Mesenchymal stem cell (in vitro differentiated cells and primary cell): ENCODE data around the gene DIS3L2.

Experiments
- DNase-seq: peaks from one replicate; pipeline ENCODE4 v3.0.0-alpha.2; 2013
- H2AFZ ChIP-seq: one replicate; pipeline ENCODE4 v1.6.1; 2013; ENCODE audit warnings: low read depth, mild to moderate bottlenecking, control low read depth, inconsistent platforms, low read length, moderate library complexity
- H2AK5ac ChIP-seq: 2 replicates; pipeline ENCODE4 v1.6.1; 2013; ENCODE audit warnings: low read length, moderate library complexity, mild to moderate bottlenecking, inconsistent platforms; ENCODE audit not compliant: severe bottlenecking
- H2BK120ac ChIP-seq: one replicate; pipeline ENCODE4 v1.6.1; 2013; ENCODE audit warnings: low read depth, mild to moderate bottlenecking, inconsistent platforms, low read length, moderate library complexity
- H2BK12ac ChIP-seq, 2 experiments: one replicate each; pipeline ENCODE4 v1.6.1; 2013; ENCODE audit warnings: inconsistent platforms in 2 of 2, low read length in 2 of 2, mild to moderate bottlenecking in 2 of 2, moderate library complexity in 2 of 2, control low read depth in 1 of 2
- H2BK15ac ChIP-seq: one replicate; pipeline ENCODE4 v1.6.1; 2013; ENCODE audit warnings: mild to moderate bottlenecking, low read depth, inconsistent platforms; ENCODE audit not compliant: poor library complexity, severe bottlenecking
- H2BK5ac ChIP-seq: 2 replicates; pipeline ENCODE4 v1.6.1; 2013; ENCODE audit warnings: low read depth, mild to moderate bottlenecking, low read length, control low read depth, inconsistent platforms; ENCODE audit not compliant: poor library complexity, severe bottlenecking
- H3K14ac ChIP-seq, 2 experiments: one replicate each; pipeline ENCODE4 v1.6.1; 2013; ENCODE audit warnings: inconsistent platforms in 2 of 2, low read length in 2 of 2, control low read depth in 1 of 2, mild to moderate bottlenecking in 1 of 2, moderate library complexity in 1 of 2
- H3K18ac ChIP-seq, 2 experiments: one replicate each; pipeline ENCODE4 v1.6.1; 2013; ENCODE audit warnings: inconsistent platforms in 2 of 2, low read length in 2 of 2, control low read depth in 1 of 2, low read depth in 1 of 2, mild to moderate bottlenecking in 1 of 2
- H3K23ac ChIP-seq, 2 experiments: one replicate each; pipeline ENCODE4 v1.6.1; 2013; ENCODE audit warnings: inconsistent platforms in 2 of 2, low read length in 2 of 2, mild to moderate bottlenecking in 2 of 2, moderate library complexity in 2 of 2, control low read depth in 1 of 2
- H3K27ac ChIP-seq: 2 replicates; pipeline ENCODE4 v1.5.1; 2013; ENCODE audit warnings: mild to moderate bottlenecking, moderate library complexity, low read length, control low read depth, inconsistent platforms; ENCODE audit not compliant: poor library complexity, severe bottlenecking
- H3K27me3 ChIP-seq, 2 experiments: 2 replicates each; pipeline versions ENCODE4 v1.6.1 to v1.7.0; 2013; ENCODE audit warnings: low read length in 2 of 2, mild to moderate bottlenecking in 2 of 2, moderate library complexity in 2 of 2, control low read depth in 1 of 2, inconsistent platforms in 1 of 2; ENCODE audit not compliant: control insufficient read depth in 1 of 2, insufficient read depth in 1 of 2
- H3K36me3 ChIP-seq, 2 experiments: 2 replicates each; pipeline versions ENCODE4 v1.6.1 to v1.7.0; 2013; ENCODE audit warnings: low read length in 2 of 2, control low read depth in 1 of 2, inconsistent platforms in 1 of 2, low read depth in 1 of 2, mild to moderate bottlenecking in 1 of 2; ENCODE audit not compliant: insufficient read depth in 2 of 2, control insufficient read depth in 1 of 2
- H3K4ac ChIP-seq, 2 experiments: one replicate each; pipeline ENCODE4 v1.6.1; 2013; ENCODE audit warnings: inconsistent platforms in 2 of 2, low read length in 2 of 2, mild to moderate bottlenecking in 2 of 2, moderate library complexity in 2 of 2, control low read depth in 1 of 2, low read depth in 1 of 2
- H3K4me1 ChIP-seq: 2 replicates; pipeline ENCODE4 v1.6.1; 2013; ENCODE audit warnings: low read depth, low read length, control low read depth; ENCODE audit not compliant: control insufficient read depth, insufficient read depth
- H3K4me2 ChIP-seq: 2 replicates; pipeline ENCODE4 v1.6.1; 2013; ENCODE audit warnings: low read length, mild to moderate bottlenecking, inconsistent platforms; ENCODE audit not compliant: poor library complexity, severe bottlenecking
- H3K4me3 ChIP-seq, 2 experiments: 2 replicates each; pipeline versions ENCODE4 v1.5.1 to v1.7.0; 2013; ENCODE audit warnings: low read length in 2 of 2, mild to moderate bottlenecking in 2 of 2, control low read depth in 1 of 2, low read depth in 1 of 2; ENCODE audit not compliant: insufficient read depth in 1 of 2
- H3K79me1 ChIP-seq: replicated peaks from 2 replicates; pipeline ENCODE4 v1.6.1; 2013; ENCODE audit warnings: mild to moderate bottlenecking, control low read depth, low read length, inconsistent platforms; ENCODE audit not compliant: poor library complexity, severe bottlenecking
- H3K9ac ChIP-seq: 2 replicates; pipeline ENCODE4 v1.7.0; 2013; ENCODE audit warnings: mild to moderate bottlenecking, low read length, moderate library complexity
- H3K9me3 ChIP-seq: 2 replicates; pipeline ENCODE4 v1.7.0; 2013; ENCODE audit warnings: mild to moderate bottlenecking, low read length; ENCODE audit not compliant: control insufficient read depth
- H4K8ac ChIP-seq: one replicate; pipeline ENCODE4 v1.6.1; 2013; ENCODE audit warnings: inconsistent platforms, mild to moderate bottlenecking, low read length, moderate library complexity
- H4K91ac ChIP-seq: one replicate; pipeline ENCODE4 v1.6.1; 2013; ENCODE audit warnings: mild to moderate bottlenecking, low read length, inconsistent platforms
- whole genome bisulfite sequencing: methylation state at CpG from one replicate; pipeline ENCODE4 v1.1.7; 2013; ENCODE audit warnings: mixed read lengths; 5-methylcytosine and 5-hydroxymethylcytosine counted together

The DIS3L2 gene

GRCh38 chr2:232292395-232293154 lies 331.1 kb downstream of the DIS3L2 start:
- no peak overlapping the region for H4K8ac ChIP-seq
- H4K91ac ChIP-seq, result no peak overlapping the region
- H3K4me2 ChIP-seq, result no peak overlapping the region
- no peak overlapping the region for H3K9ac ChIP-seq
- H3K27me3 ChIP-seq, result no peaks in the 10 kb centered on the region
- no peak overlapping the region for H2BK120ac ChIP-seq
- peak; percentile 63 for DNase-seq
- H2AFZ ChIP-seq, result no peak overlapping the region
- no peak overlapping the region for H3K4me3 ChIP-seq
- H2AK5ac ChIP-seq, result no peak overlapping the region
- WGBS, result 64% methylated on average over 9 of the region's 9 CpGs
- H3K79me1 ChIP-seq, result peaks cover 3% of the 10 kb centered on the region
- H2BK5ac ChIP-seq, result no peak overlapping the region
- no peak overlapping the region for H3K27ac ChIP-seq
- H3K36me3 ChIP-seq, result peaks cover 0 to 9% of the 10 kb centered on the region in 2 experiments
- no peak overlapping the region for H3K14ac ChIP-seq
- H2BK12ac ChIP-seq, result no peak overlapping the region
- no peaks in the 10 kb centered on the region for H3K9me3 ChIP-seq
- no peak overlapping the region for H2BK15ac ChIP-seq
- H3K4ac ChIP-seq, result no peak overlapping the region
- no peak overlapping the region for H3K18ac ChIP-seq
- peaks cover 11% of the 10 kb centered on the region for H3K4me1 ChIP-seq
- H3K23ac ChIP-seq, result no peak overlapping the region

- no peak overlapping the region for H2AFZ ChIP-seq
- no peak overlapping the region for H3K23ac ChIP-seq
- H3K27ac ChIP-seq, result no peak overlapping the region
- H3K9ac ChIP-seq, result no peak overlapping the region
- no peaks in the 10 kb centered on the region for H3K9me3 ChIP-seq
- H3K18ac ChIP-seq, result no peak overlapping the region
- H2BK12ac ChIP-seq, result no peak overlapping the region
- peaks cover 0 to 9% of the 10 kb centered on the region in 2 experiments for H3K36me3 ChIP-seq
- H4K8ac ChIP-seq, result no peak overlapping the region
- H4K91ac ChIP-seq, result no peak overlapping the region
- no peak overlapping the region for H3K4me2 ChIP-seq
- no peaks in the 10 kb centered on the region for H3K27me3 ChIP-seq
- H2BK120ac ChIP-seq, result no peak overlapping the region
- H2BK15ac ChIP-seq, result no peak overlapping the region
- H2BK5ac ChIP-seq, result no peak overlapping the region
- H3K4me1 ChIP-seq, result peaks cover 11% of the 10 kb centered on the region
- no peak overlapping the region for H3K4ac ChIP-seq
- no peak overlapping the region for H3K4me3 ChIP-seq
- H3K79me1 ChIP-seq, result peaks cover 3% of the 10 kb centered on the region
- 82% methylated on average over 6 of the region's 6 CpGs for WGBS
- no peak overlapping the region for H3K14ac ChIP-seq
- no peak overlapping the region for H2AK5ac ChIP-seq
- no peak for DNase-seq
Observed at GRCh38 chr2:232293191-232293590, 331.7 kb downstream of the DIS3L2 start.

- Histone ChIP-seq H3K27ac (no peak overlapping the region), H3K4ac (no peak overlapping the region)
- WGBS, result 96% methylated on average over 1 of the region's 1 CpG
Observed at GRCh38 chr2:232295971-232296370, 334.5 kb downstream of the DIS3L2 start.

GRCh38 chr2:232296776-232297525 lies 335.4 kb downstream of the DIS3L2 start:
- Histone ChIP-seq H2BK15ac (no peak overlapping the region), H2BK120ac (no peak overlapping the region), H3K36me3 (peaks cover 7 to 15% of the 10 kb centered on the region in 2 experiments), H3K9me3 (no peaks in the 10 kb centered on the region), H3K18ac (no peak overlapping the region), H3K4me2 (no peak overlapping the region), H2BK12ac (no peak overlapping the region), H3K4ac (no peak overlapping the region), H3K27ac (no peak overlapping the region), H4K91ac (no peak overlapping the region), H3K9ac (no peak overlapping the region), H3K4me3 (no peak overlapping the region), H2BK5ac (no peak overlapping the region), H3K23ac (no peak overlapping the region), H3K14ac (no peak overlapping the region), H3K4me1 (peaks cover 15% of the 10 kb centered on the region), H3K27me3 (no peaks in the 10 kb centered on the region), H2AK5ac (no peak overlapping the region), H4K8ac (no peak overlapping the region), H3K79me1 (peaks cover 3% of the 10 kb centered on the region), H2AFZ (no peak overlapping the region)
- no peak for DNase-seq
- WGBS, result 95% methylated on average over 3 of the region's 3 CpGs

More at GRCh38 chr2:232295971-232296370, 334.5 kb downstream of the DIS3L2 start:
- no peak overlapping the region for H3K14ac ChIP-seq
- no peak overlapping the region for H3K18ac ChIP-seq
- no peak overlapping the region for H2BK15ac ChIP-seq
- no peak overlapping the region for H2AFZ ChIP-seq
- no peaks in the 10 kb centered on the region for H3K27me3 ChIP-seq
- H4K8ac ChIP-seq, result no peak overlapping the region
- H2AK5ac ChIP-seq, result no peak overlapping the region
- H3K9ac ChIP-seq, result no peak overlapping the region
- peaks cover 15% of the 10 kb centered on the region for H3K4me1 ChIP-seq
- no peak overlapping the region for H4K91ac ChIP-seq
- H3K79me1 ChIP-seq, result peaks cover 3% of the 10 kb centered on the region
- no peak overlapping the region for H3K4me2 ChIP-seq
- no peak overlapping the region for H2BK120ac ChIP-seq
- no peak overlapping the region for H3K4me3 ChIP-seq
- DNase-seq, result no peak
- H3K23ac ChIP-seq, result no peak overlapping the region
- H3K36me3 ChIP-seq, result peaks cover 7 to 15% of the 10 kb centered on the region in 2 experiments
- H2BK12ac ChIP-seq, result no peak overlapping the region
- H2BK5ac ChIP-seq, result no peak overlapping the region
- H3K9me3 ChIP-seq, result no peaks in the 10 kb centered on the region
